H1 (cell line): ENCODE data around the gene P2RY13.

Experiments
- CREB1 ChIP-seq: IDR thresholded peaks from 2 replicates; pipeline ENCODE4 v1.6.1; 2012; ENCODE audit warnings: inconsistent platforms
- CTCF ChIP-seq, 3 experiments: IDR thresholded peaks; 1 replicate in 2 of 3; 2 replicates in 1 of 3; pipeline versions ENCODE4 v1.5.1 to v1.6.1; 2011; ENCODE audit warnings: low read length in 3 of 3, mild to moderate bottlenecking in 3 of 3, inconsistent platforms in 2 of 3, low read depth in 1 of 3, moderate library complexity in 1 of 3; ENCODE audit not compliant: insufficient read depth in 1 of 3; ENCODE audit errors: control extremely low read depth in 1 of 3
- EZH2 ChIP-seq: fragments of 200-600 bp; sonication (generic); IDR thresholded peaks from 2 replicates; pipeline ENCODE4 v1.7.1; 2012; ENCODE audit warnings: low read depth, mild to moderate bottlenecking, moderate library complexity, low read length, inconsistent platforms; ENCODE audit not compliant: severe bottlenecking
- NRF1 ChIP-seq: IDR thresholded peaks from 2 replicates; pipeline ENCODE4 v1.6.1; 2011; ENCODE audit warnings: mild to moderate bottlenecking, low read depth, low read length, improper control_type of control experiment
- POLR2A ChIP-seq, 2 experiments: IDR thresholded peaks; 1 replicate in 1 of 2; 2 replicates in 1 of 2; pipeline ENCODE4 v1.6.1; 2011; ENCODE audit warnings: low read depth in 2 of 2, low read length in 2 of 2, mild to moderate bottlenecking in 2 of 2; ENCODE audit errors: control extremely low read depth in 1 of 2
- ZNF274 ChIP-seq: IDR thresholded peaks from 2 replicates; pipeline ENCODE4 v1.7.0; 2012; ENCODE audit warnings: low read length, borderline replicate concordance; ENCODE audit errors: extremely low read depth

GRCh38 chr3:151306168-151306810 is 23.1 kb downstream of the P2RY13 start:
- TF ChIP-seq CTCF (IDR thresholded peaks at IDR 0.05; ENCODE audit: control extremely low read depth in 1 of 3, insufficient read depth in 1 of 3, low read depth in 1 of 3, low read length in 3 of 3): no peak
- TF ChIP-seq POLR2A (IDR thresholded peaks at IDR 0.05; ENCODE audit: control extremely low read depth in 1 of 2, low read depth in 2 of 2, low read length in 2 of 2): no peak
- no peak for TF ChIP-seq EZH2
- TF ChIP-seq ZNF274: no peak
- no peak for TF ChIP-seq CREB1
- TF ChIP-seq NRF1: no peak
